ENCODE data around the gene PLBD1. TPM values are rescaled to one million over a fixed set of nuclear protein-coding genes. Genes with fewer than 3 reads are reported as not detected.

Gene PLBD1, protein sequence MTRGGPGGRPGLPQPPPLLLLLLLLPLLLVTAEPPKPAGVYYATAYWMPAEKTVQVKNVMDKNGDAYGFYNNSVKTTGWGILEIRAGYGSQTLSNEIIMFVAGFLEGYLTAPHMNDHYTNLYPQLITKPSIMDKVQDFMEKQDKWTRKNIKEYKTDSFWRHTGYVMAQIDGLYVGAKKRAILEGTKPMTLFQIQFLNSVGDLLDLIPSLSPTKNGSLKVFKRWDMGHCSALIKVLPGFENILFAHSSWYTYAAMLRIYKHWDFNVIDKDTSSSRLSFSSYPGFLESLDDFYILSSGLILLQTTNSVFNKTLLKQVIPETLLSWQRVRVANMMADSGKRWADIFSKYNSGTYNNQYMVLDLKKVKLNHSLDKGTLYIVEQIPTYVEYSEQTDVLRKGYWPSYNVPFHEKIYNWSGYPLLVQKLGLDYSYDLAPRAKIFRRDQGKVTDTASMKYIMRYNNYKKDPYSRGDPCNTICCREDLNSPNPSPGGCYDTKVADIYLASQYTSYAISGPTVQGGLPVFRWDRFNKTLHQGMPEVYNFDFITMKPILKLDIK
- total RNA-seq = 1.4 and 2.9 TPM in 2 replicates

DNA sequence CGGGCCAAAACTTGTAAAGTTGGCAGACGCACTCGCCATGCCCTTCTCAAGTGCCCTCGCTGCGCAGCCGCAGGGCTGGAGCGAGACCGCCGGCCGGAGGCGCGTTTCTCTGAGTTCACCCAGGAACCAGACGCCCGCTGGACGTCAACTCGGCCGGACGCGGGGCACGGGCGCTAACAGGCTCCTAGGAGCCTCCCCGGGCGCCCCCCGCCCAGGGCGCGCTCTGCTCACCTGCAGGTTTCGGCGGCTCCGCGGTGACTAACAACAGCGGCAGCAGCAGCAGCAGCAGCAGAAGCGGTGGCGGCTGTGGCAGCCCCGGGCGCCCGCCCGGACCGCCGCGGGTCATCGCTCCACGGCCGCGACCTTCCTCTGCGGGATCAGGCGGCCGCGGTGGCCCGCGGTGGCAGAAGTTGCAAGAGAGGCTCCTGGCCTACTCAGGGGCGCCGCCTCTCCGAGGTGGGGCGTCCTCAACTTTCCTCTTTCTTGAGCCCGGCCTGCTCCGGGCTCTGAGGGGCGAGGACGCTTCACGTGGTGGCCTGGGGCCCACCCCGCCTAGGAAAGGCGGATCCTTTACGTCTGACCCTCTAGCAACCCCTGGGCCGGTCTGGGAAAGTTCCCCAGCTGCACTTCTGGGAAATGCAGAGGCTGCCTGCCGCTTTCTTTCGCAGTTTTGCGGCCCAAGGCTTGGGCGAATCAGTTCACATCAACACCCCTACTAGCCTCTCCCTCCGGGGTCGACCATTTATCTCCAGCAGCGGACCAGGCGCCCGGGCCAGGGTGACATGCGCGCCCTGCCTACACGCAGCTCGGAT lies at the start of gene PLBD1:
PLBD1 (minus strand) TSS at position 533 of the 812 bp plus-strand sequence; CDS start at position 346, 187 bp downstream.

Small RNA genes lying within 50 kb of the gene (small RNA-seq; reads per million reads assigned to genes)
- gene RN7SKP134 = not detected

Other genes with a start within 250 kb of the PLBD1 start
- gene ATF7IP, start 202.2 kb downstream of the PLBD1 start, total RNA-seq = 26.8 and 33.8 TPM in 2 replicates
- not detected in 2 replicates for gene GUCY2C, start 128.7 kb upstream of the PLBD1 start, total RNA-seq
- gene WBP11, start 235.6 kb upstream of the PLBD1 start, total RNA-seq = 13.6 and 21.9 TPM in 2 replicates
- 1.2 and 2.2 TPM in 2 replicates for gene C12orf60, start 235.8 kb upstream of the PLBD1 start, total RNA-seq
- gene SMCO3, start 246.3 kb upstream of the PLBD1 start, total RNA-seq = not detected in 2 replicates

Data from subcutaneous preadipocyte (primary cell).